CD4-positive, alpha-beta T cell (primary cell): ENCODE results near the gene HOXA5. TPM values are rescaled to one million over a fixed set of nuclear protein-coding genes. Genes with fewer than 3 reads are reported as not detected.
A peak's percentile ranks its signal among the peaks of the same experiment; 100 is the strongest.

Experiments used
- ATAC-seq: fragments of 200-7000 bp; cut with Tn5 transposase; one replicate; pipeline ENCODE4 v1.10.0; 2022; ENCODE audit warnings: mild to moderate bottlenecking; ENCODE audit not compliant: poor library complexity
- CTCF ChIA-PET: fragments of 350-600 bp; sonication (Branson Sonifier 250); formaldehyde crosslinking; loops from one replicate; lab custom pipeline; 2021; ENCODE audit warnings: antibody characterized with exemption, inconsistent platforms; lab: Charles Lee
- POLR2A ChIA-PET: fragments of 350-600 bp; sonication (Branson Sonifier 250); formaldehyde crosslinking; loops from one replicate; lab custom pipeline; 2021; ENCODE audit warnings: antibody characterized with exemption, inconsistent platforms; lab: Charles Lee
- DNase-seq, 14 experiments: peaks; one replicate each; pipeline ENCODE4 v3.0.0-alpha.2; 2013 to 2020; ENCODE audit warnings: mixed read lengths in 2 of 14
- H3K27ac ChIP-seq, 2 donors: one replicate each; pipeline versions ENCODE4 v1.5.1 to v1.7.0; 2013; ENCODE audit warnings: low read length in 2 of 2, low read depth in 1 of 2, mild to moderate bottlenecking in 1 of 2
- H3K27me3 ChIP-seq, 2 experiments: 1 replicate in 1 of 2; 2 replicates in 1 of 2; pipeline versions ENCODE4 v1.6.1 to v1.7.0; 2013; ENCODE audit warnings: low read length in 2 of 2, control low read depth in 1 of 2, mild to moderate bottlenecking in 1 of 2, moderate library complexity in 1 of 2; ENCODE audit not compliant: insufficient read depth in 2 of 2, control insufficient read depth in 1 of 2
- H3K36me3 ChIP-seq: one replicate; pipeline ENCODE4 v1.6.1; 2013; ENCODE audit warnings: low read length, control low read depth; ENCODE audit not compliant: insufficient read depth
- H3K4me1 ChIP-seq: one replicate; pipeline ENCODE4 v1.6.1; 2013; ENCODE audit warnings: low read length, control low read depth; ENCODE audit not compliant: insufficient read depth
- H3K4me3 ChIP-seq: one replicate; pipeline ENCODE4 v1.5.1; 2013; ENCODE audit warnings: mild to moderate bottlenecking, low read length, moderate library complexity
- H3K9me3 ChIP-seq, 2 experiments: 1 replicate in 1 of 2; 2 replicates in 1 of 2; pipeline versions ENCODE4 v1.6.1 to v1.7.0; 2013; ENCODE audit warnings: low read length in 2 of 2, mild to moderate bottlenecking in 2 of 2, control low read depth in 1 of 2, moderate library complexity in 1 of 2; ENCODE audit not compliant: control insufficient read depth in 1 of 2, insufficient read depth in 1 of 2
- H3K27ac Mint-ChIP-seq: one replicate; pipeline ENCODE4 v1.8.0; 2020; ENCODE audit warnings: mixed read lengths
- H3K27me3 Mint-ChIP-seq: one replicate; pipeline ENCODE4 v1.8.0; 2021; ENCODE audit warnings: mixed read lengths
- H3K36me3 Mint-ChIP-seq: one replicate; pipeline ENCODE4 v1.8.0; 2021; ENCODE audit warnings: low read depth, mixed read lengths
- H3K4me1 Mint-ChIP-seq: one replicate; pipeline ENCODE4 v1.8.0; 2021; ENCODE audit warnings: low read depth, mixed read lengths
- H3K4me3 Mint-ChIP-seq: one replicate; pipeline ENCODE4 v1.8.0; 2020; ENCODE audit warnings: mild to moderate bottlenecking, mixed read lengths
- H3K9me3 Mint-ChIP-seq: one replicate; pipeline ENCODE4 v1.8.0; 2020; ENCODE audit warnings: mixed read lengths
- CTCF ChIP-seq: fragments of 200-600 bp; IDR thresholded peaks from one replicate; pipeline ENCODE4 v1.8.0; 2022; ENCODE audit warnings: antibody characterized with exemption, mild to moderate bottlenecking
- intact Hi-C, 2 experiments: fragments of 100-400 bp; cut with DNase I in 1 of 2; cut with micrococcal nuclease in 1 of 2; formaldehyde crosslinking; loops; one replicate each; pipeline versions ENCODE4 v1.15.1 to v1.9.0; 2023 to 2025; cut with DNase I, micrococcal nuclease
- total RNA-seq, 174 experiments: library from RNA in 2 of 174; stranded (reverse) in 2 of 174; gene quantifications; one replicate each; pipeline ENCODE4 v1.2.3 and lab custom pipeline; 2021 to 2026

Gene HOXA5
- total RNA-seq, 2 experiments from 2014 or later, result not detected

GRCh38 chr7:27191833-27192545 is 48.5 kb upstream of the HOXA5 start:
- no peak for TF ChIP-seq CTCF
- DNase-seq (no peak), ATAC-seq (no peak)
- intact Hi-C loops, result loop anchor here (1.0 to 10.0 kb wide), 4 partner anchors 473 to 993 kb away; partner anchors contain the start of genes HIBADH (in 1 of the 2), JAZF1 (in 1 of the 2) and TAX1BP1 (in 1 of the 2)
- H3K27me3 ChIP-seq, result peaks cover 89 to 96% of the 10 kb centered on the region in 2 experiments
- Mint-ChIP-seq H3K27me3 (peaks cover 99% of the 10 kb centered on the region), H3K9me3 (no peaks in the 10 kb centered on the region), H3K4me3 (peak overlapping the region; percentile 45), H3K36me3 (no peaks in the 10 kb centered on the region), H3K27ac (no peak overlapping the region), H3K4me1 (peaks cover 56% of the 10 kb centered on the region)
- H3K4me3 ChIP-seq, result no peak overlapping the region
- H3K4me1 ChIP-seq, result peaks cover 54% of the 10 kb centered on the region
- CTCF ChIA-PET, result interaction anchor here (0.8 to 1.5 kb wide), 3 partner anchors 12 to 41 kb away, joined by 3 to 9 read pairs (median 3); no protein-coding TSS in a partner anchor
- POLR2A ChIA-PET, result interaction anchor here (0.5 to 1.5 kb wide), 5 partner anchors 9 to 419 kb away, joined by 3 to 5 read pairs (median 4); no protein-coding TSS in a partner anchor
- H3K36me3 ChIP-seq, result no peaks in the 10 kb centered on the region
- peaks cover 0 to 36% of the 10 kb centered on the region in 2 experiments for H3K9me3 ChIP-seq
- no peak overlapping the region for H3K27ac ChIP-seq

- Mint-ChIP-seq H3K4me1 (peaks cover 61% of the 10 kb centered on the region), H3K9me3 (no peaks in the 10 kb centered on the region), H3K36me3 (no peaks in the 10 kb centered on the region), H3K27ac (no peak overlapping the region), H3K27me3 (peaks cover 99% of the 10 kb centered on the region), H3K4me3 (peak overlapping the region; percentile 45)
- no peak for TF ChIP-seq CTCF
- H3K9me3 ChIP-seq, result peaks cover 0 to 39% of the 10 kb centered on the region in 2 experiments
- ATAC-seq, result no peak
- CTCF ChIA-PET, result interaction anchor here (1.1 to 1.5 kb wide), 3 partner anchors 12 to 830 kb away, joined by 3 to 9 read pairs (median 6); no protein-coding TSS in a partner anchor
- no peak overlapping the region for H3K4me3 ChIP-seq
- DNase-seq, result no peak
- POLR2A ChIA-PET, result no interaction called here
- peaks cover 92 to 96% of the 10 kb centered on the region in 2 experiments for H3K27me3 ChIP-seq
- peaks cover 58% of the 10 kb centered on the region for H3K4me1 ChIP-seq
- H3K27ac ChIP-seq, result no peak overlapping the region
- intact Hi-C loops, result loop anchor here in 1 of 2 experiments (10.0 kb wide), 3 partner anchors 474 to 994 kb away; partner anchors contain the start of genes HIBADH, JAZF1 and TAX1BP1
- H3K36me3 ChIP-seq, result no peaks in the 10 kb centered on the region
These were observed 47.8 kb upstream of the HOXA5 start for GRCh38 chr7:27191161-27191731.

- Histone ChIP-seq H3K9me3 (peaks cover 0 to 49% of the 10 kb centered on the region in 2 experiments), H3K27me3 (peaks cover 96 to 98% of the 10 kb centered on the region in 2 experiments), H3K4me3 (no peak overlapping the region), H3K4me1 (peaks cover 69% of the 10 kb centered on the region), H3K27ac (no peak overlapping the region), H3K36me3 (no peaks in the 10 kb centered on the region)
- intact Hi-C loops, result loop anchor here in 1 of 2 experiments (5.0 to 10.0 kb wide), 5 partner anchors 38 to 1333 kb away; partner anchors contain the start of genes HIBADH, HOXA3, JAZF1 and TAX1BP1
- no peaks in the 10 kb centered on the region for H3K36me3 Mint-ChIP-seq
- DNase-seq (peak in 1 of 14 experiments; percentile 5), ATAC-seq (no peak)
- peaks cover 72% of the 10 kb centered on the region for H3K4me1 Mint-ChIP-seq
- ChIA-PET CTCF (interaction anchor here (1.0 to 1.6 kb wide), 4 partner anchors 11 to 831 kb away, joined by 3 to 13 read pairs (median 5); no protein-coding TSS in a partner anchor), POLR2A (interaction anchor here (0.6 to 2.6 kb wide), 6 partner anchors 11 to 551 kb away, joined by 3 to 8 read pairs (median 4); partner anchors contain the start of gene HOXA9)
- H3K9me3 Mint-ChIP-seq, result no peaks in the 10 kb centered on the region
- H3K27me3 Mint-ChIP-seq, result peaks cover 99% of the 10 kb centered on the region
- H3K4me3 Mint-ChIP-seq, result peak overlapping the region; percentile 57
- H3K27ac Mint-ChIP-seq, result peak overlapping the region; percentile 80
- no peak for TF ChIP-seq CTCF
These were observed 46.7 kb upstream of the HOXA5 start for GRCh38 chr7:27189997-27190748.
